Kidney (tissue), 14 donors: ENCODE results near the gene MINDY4. TPM values are rescaled to one million over a fixed set of nuclear protein-coding genes. Genes with fewer than 3 reads are reported as not detected.

Source experiments
- DNase-seq, 5 donors: peaks; one replicate each; pipeline ENCODE4 v3.0.0-alpha.2; 2013 to 2020
- FAIRE-seq: peaks from 2 replicates; lab custom pipeline; 2012; peaks lifted over from hg19 to GRCh38; lab: Jason Lieb, UNC
- H3K27ac ChIP-seq, 2 donors: one replicate each; pipeline ENCODE4 v1.7.0; 2013; ENCODE audit warnings: low read depth in 2 of 2, low read length in 2 of 2, inconsistent platforms in 1 of 2
- H3K27me3 ChIP-seq: one replicate; pipeline ENCODE4 v1.7.1; 2013; ENCODE audit warnings: low read length, inconsistent platforms; ENCODE audit not compliant: control insufficient read depth, insufficient read depth
- H3K36me3 ChIP-seq, 3 donors: one replicate each; pipeline versions ENCODE4 v1.7.0 to v1.7.1; 2013; ENCODE audit warnings: low read length in 3 of 3, control low read depth in 1 of 3, inconsistent platforms in 1 of 3; ENCODE audit not compliant: insufficient read depth in 3 of 3, control insufficient read depth in 2 of 3
- H3K4me1 ChIP-seq, 3 donors: one replicate each; pipeline versions ENCODE4 v1.7.0 to v1.7.1; 2013; ENCODE audit warnings: low read length in 3 of 3, inconsistent platforms in 1 of 3, low read depth in 1 of 3; ENCODE audit not compliant: control insufficient read depth in 2 of 3, insufficient read depth in 2 of 3
- H3K4me3 ChIP-seq, 3 donors: one replicate each; pipeline versions ENCODE4 v1.7.0 to v1.8.1; 2013; ENCODE audit warnings: low read length in 3 of 3, control low read depth in 1 of 3, inconsistent platforms in 1 of 3
- H3K9ac ChIP-seq, 3 donors: one replicate each; pipeline versions ENCODE4 v1.7.0 to v1.7.1; 2013; ENCODE audit warnings: low read length in 3 of 3, control low read depth in 1 of 3, inconsistent platforms in 1 of 3
- H3K9me3 ChIP-seq, 3 donors: one replicate each; pipeline versions ENCODE4 v1.7.0 to v1.7.1; 2013; ENCODE audit warnings: low read length in 3 of 3, control low read depth in 1 of 3, inconsistent platforms in 1 of 3; ENCODE audit not compliant: control insufficient read depth in 2 of 3, insufficient read depth in 1 of 3
- CTCF ChIP-seq: IDR thresholded peaks from 3 replicates; pipeline ENCODE4 v1.5.1; 2012; ENCODE audit warnings: mild to moderate bottlenecking, moderate library complexity, borderline replicate concordance; ENCODE audit not compliant: insufficient read depth; ENCODE audit errors: extremely low read depth
- intact Hi-C: fragments of 100-400 bp; cut with DNase I; formaldehyde crosslinking; loops from one replicate; pipeline ENCODE4 v1.11.1; 2022
- polyA plus RNA-seq: library from polyadenylated mRNA; stranded (reverse); fragments of 350-450 nt; fragmentation: Illumina TruSeq; extraction: RNeasy Lipid Tissue Mini Kit (QIAGEN cat#74804); gene quantifications from one replicate; pipeline ENCODE4 v1.2.3, GENCODE V29; 2014; ENCODE audit warnings: low read depth, low replicate concordance; ENCODE audit not compliant: insufficient read depth
- total RNA-seq: library from RNA; stranded (reverse); fragmentation: NEBNext Ultra II Directional; extraction: Animal tissue kit (Norgen Biotek cat#: 25700); gene quantifications from one replicate; pipeline ENCODE4 v1.2.1, GENCODE V29; 2021
- donor health status: control.
- donor health status: control.
- donor health status: control.
- donor health status: control.
- donor health status: control.
- donor health status: DM: yes; HTN: yes; CAD: no.
- donor health status: Normal renal cell carcinoma (clear cell type).

MINDY4 gene
- total and polyA plus RNA-seq, 2 donors from 2014 or later = 5.3 to 15.3 TPM

GRCh38 chr7:30911561-30911969, 140.3 kb downstream of the MINDY4 start, which contains the start of gene AQP1:
AQP1 (plus strand) TSS chr7:30911853; CDS start chr7:30911910, 57 bp downstream.
- H3K27ac ChIP-seq = peak within 1 kb of the TSS; percentile 72 to 81
- DNase-seq = peak in 4 of 5 donors; percentile 60 to 89 (median 73)
- no peaks in the 10 kb centered on the region for H3K9me3 ChIP-seq
- peaks cover 0 to 21% (median 11%) of the 10 kb centered on the region in 3 donors for H3K4me1 ChIP-seq
- TF ChIP-seq CTCF = no peak
- peak within 1 kb of the TSS in 2 of 3 donors; percentile 77 to 94 for H3K4me3 ChIP-seq
- intact Hi-C loops = no loop called here
- H3K27me3 ChIP-seq = no peaks in the 10 kb centered on the region
- H3K36me3 ChIP-seq = no peaks in the 10 kb centered on the region
- no peak for FAIRE-seq
- peak within 1 kb of the TSS in 1 of 3 donors; percentile 79 for H3K9ac ChIP-seq

GRCh38 chr7:30912021-30912730, 141.0 kb downstream of the MINDY4 start:
- no peak for TF ChIP-seq CTCF
- no peak for DNase-seq

GRCh38 chr7:30912731-30912985, 141.4 kb downstream of the MINDY4 start:
- DNase-seq (no peak), FAIRE-seq (no peak)
- TF ChIP-seq CTCF = no peak
- no peaks in the 10 kb centered on the region for H3K36me3 ChIP-seq
- peak overlapping the region in 1 of 3 donors; percentile 79 for H3K9ac ChIP-seq
- H3K9me3 ChIP-seq = no peaks in the 10 kb centered on the region
- H3K27me3 ChIP-seq = no peaks in the 10 kb centered on the region
- H3K4me1 ChIP-seq = peaks cover 0 to 19% (median 11%) of the 10 kb centered on the region in 3 donors
- peak overlapping the region; percentile 12 to 94 (median 77) for H3K4me3 ChIP-seq
- peak overlapping the region; percentile 72 to 81 for H3K27ac ChIP-seq
- intact Hi-C loops = no loop called here

More at GRCh38 chr7:30912021-30912730, 141.0 kb downstream of the MINDY4 start:
- H3K36me3 ChIP-seq = no peaks in the 10 kb centered on the region
- peak overlapping the region in 2 of 3 donors; percentile 77 to 94 for H3K4me3 ChIP-seq
- H3K9me3 ChIP-seq = no peaks in the 10 kb centered on the region
- FAIRE-seq = no peak
- peak overlapping the region in 1 of 3 donors; percentile 79 for H3K9ac ChIP-seq
- peak overlapping the region; percentile 72 to 81 for H3K27ac ChIP-seq
- intact Hi-C loops = no loop called here
- no peaks in the 10 kb centered on the region for H3K27me3 ChIP-seq
- H3K4me1 ChIP-seq = peaks cover 0 to 21% (median 11%) of the 10 kb centered on the region in 3 donors
